SK-N-SH treated with all-trans-retinoic acid at 6 μM for 48 hours (cell line): ENCODE results near the gene TWIST1.
A peak's percentile ranks its signal among the peaks of the same experiment; 100 is the strongest.

ENCODE experiments used
- ATAC-seq: fragments of 200-7000 bp; cut with Tn5 transposase; 3 replicates; pipeline ENCODE4 v1.9.1; 2020; ENCODE audit warnings: mild to moderate bottlenecking, moderate library complexity
- ARNTL ChIP-seq: fragments of 450-650 bp; formaldehyde crosslinking; IDR thresholded peaks from 2 replicates; pipeline ENCODE4 v1.5.0; 2020; ENCODE audit warnings: low read depth, mild to moderate bottlenecking, moderate library complexity, borderline replicate concordance
- BACH2 ChIP-seq: fragments of 250-450 bp; sonication (Bioruptor Pico); IDR thresholded peaks from 2 replicates; pipeline ENCODE4 v1.9.0; 2021; ENCODE audit warnings: mild to moderate bottlenecking, borderline replicate concordance
- CREB5 ChIP-seq: fragments of 250-450 bp; sonication (Bioruptor Pico); IDR thresholded peaks from 2 replicates; pipeline ENCODE4 v1.5.1; 2020; ENCODE audit warnings: low read depth, mild to moderate bottlenecking, moderate library complexity
- CSDC2 ChIP-seq: fragments of 250-450 bp; sonication (Bioruptor Pico); IDR thresholded peaks from 2 replicates; pipeline ENCODE4 v1.5.0; 2020; ENCODE audit warnings: mild to moderate bottlenecking, moderate library complexity
- CSRNP3 ChIP-seq: fragments of 250-450 bp; sonication (Bioruptor Pico); IDR thresholded peaks from 2 replicates; pipeline ENCODE4 v1.5.1; 2021; ENCODE audit warnings: mild to moderate bottlenecking, moderate library complexity
- ESRRG ChIP-seq: fragments of 250-450 bp; sonication (Bioruptor Pico); IDR thresholded peaks from 2 replicates; pipeline ENCODE4 v1.6.1; 2021; ENCODE audit warnings: mild to moderate bottlenecking
- GLIS3 ChIP-seq: fragments of 250-450 bp; sonication (Bioruptor Pico); IDR thresholded peaks from 2 replicates; pipeline ENCODE4 v1.5.0; 2020; ENCODE audit warnings: mild to moderate bottlenecking, moderate library complexity
- ISL1 ChIP-seq: fragments of 250-450 bp; sonication (Bioruptor Pico); IDR thresholded peaks from 2 replicates; pipeline ENCODE4 v2.1.2; 2022; ENCODE audit warnings: mild to moderate bottlenecking, moderate library complexity
- OSR1 ChIP-seq: fragments of 250-450 bp; sonication (Bioruptor Pico); IDR thresholded peaks from 2 replicates; pipeline ENCODE4 v1.8.0; 2022; ENCODE audit warnings: moderate library complexity, mild to moderate bottlenecking, inconsistent platforms
- PATZ1 ChIP-seq: fragments of 250-450 bp; sonication (Bioruptor Pico); IDR thresholded peaks from 2 replicates; pipeline ENCODE4 v1.8.0; 2020; ENCODE audit warnings: mild to moderate bottlenecking, moderate library complexity, borderline replicate concordance
- PPARA ChIP-seq: fragments of 250-450 bp; sonication (Bioruptor Pico); IDR thresholded peaks from 2 replicates; pipeline ENCODE4 v1.5.0; 2020; ENCODE audit warnings: mild to moderate bottlenecking, borderline replicate concordance
- RARB ChIP-seq: fragments of 250-450 bp; sonication (Bioruptor Pico); IDR thresholded peaks from 2 replicates; pipeline ENCODE4 v1.8.0; 2021; ENCODE audit warnings: mild to moderate bottlenecking, moderate library complexity
- SNAI2 ChIP-seq: fragments of 250-450 bp; sonication (Bioruptor Pico); IDR thresholded peaks from 2 replicates; pipeline ENCODE4 v1.5.0; 2020; ENCODE audit warnings: mild to moderate bottlenecking, moderate library complexity
- TCF4 ChIP-seq: fragments of 250-450 bp; sonication (Bioruptor Pico); IDR thresholded peaks from 2 replicates; pipeline ENCODE4 v1.8.0; 2021; ENCODE audit warnings: mild to moderate bottlenecking, moderate library complexity, borderline replicate concordance
- TOX ChIP-seq: fragments of 250-450 bp; sonication (Bioruptor Pico); IDR thresholded peaks from 2 replicates; pipeline ENCODE4 v1.8.0; 2021; ENCODE audit warnings: mild to moderate bottlenecking, moderate library complexity, borderline replicate concordance
- TSHZ2 ChIP-seq: fragments of 250-450 bp; sonication (Bioruptor Pico); IDR thresholded peaks from 2 replicates; pipeline ENCODE4 v1.5.0; 2020; ENCODE audit warnings: mild to moderate bottlenecking, moderate library complexity
- ZC3H10 ChIP-seq: fragments of 250-450 bp; sonication (Bioruptor Pico); IDR thresholded peaks from 2 replicates; pipeline ENCODE4 v1.5.1; 2021; ENCODE audit warnings: mild to moderate bottlenecking, moderate library complexity
- ZFP30 ChIP-seq: fragments of 450-650 bp; formaldehyde crosslinking; IDR thresholded peaks from 2 replicates; pipeline ENCODE4 v1.5.0; 2022; ENCODE audit warnings: mild to moderate bottlenecking, moderate library complexity
- ZNF565 ChIP-seq: fragments of 450-650 bp; formaldehyde crosslinking; conservative IDR thresholded peaks from 2 replicates; pipeline ENCODE4 v1.5.0; 2020; ENCODE audit warnings: low read depth, mild to moderate bottlenecking, moderate library complexity
- ZNF70 ChIP-seq: fragments of 450-650 bp; formaldehyde crosslinking; IDR thresholded peaks from 2 replicates; pipeline ENCODE4 v1.5.0; 2020; ENCODE audit warnings: mild to moderate bottlenecking, moderate library complexity
- ZNF8 ChIP-seq: fragments of 450-650 bp; formaldehyde crosslinking; IDR thresholded peaks from 2 replicates; pipeline ENCODE4 v1.5.0; 2020; ENCODE audit warnings: mild to moderate bottlenecking, moderate library complexity

The TWIST1 gene

GRCh38 chr7:19117091-19117869 lies at the start of gene TWIST1:
TWIST1 (minus strand) TSS chr7:19117636; CDS start chr7:19117321, 315 bp downstream.
- TF ChIP-seq ARNTL (CRISPR knock-in tag) (no peak), PATZ1 (CRISPR knock-in tag) (peak; percentile 28; the same call in 1 of the 2 replicates), BACH2 (no peak), ZNF70 (CRISPR knock-in tag) (0 out of 2 replicates have a peak, but pooled peaks have one; percentile 36), TCF4 (CRISPR knock-in tag) (no peak), CSDC2 (CRISPR knock-in tag) (no peak), RARB (CRISPR knock-in tag) (no peak)
- ATAC-seq: peak; percentile 84

- TF ChIP-seq GLIS3 (CRISPR knock-in tag): no peak
- TF ChIP-seq TOX (CRISPR knock-in tag): no peak
- TF ChIP-seq ZFP30 (CRISPR knock-in tag): no peak
- no peak for TF ChIP-seq CSRNP3 (CRISPR knock-in tag)
- TF ChIP-seq ZNF565 (CRISPR knock-in tag): no peak
- TF ChIP-seq TCF4 (CRISPR knock-in tag): no peak
- TF ChIP-seq ZNF8 (CRISPR knock-in tag): no peak
- no peak for TF ChIP-seq CREB5 (CRISPR knock-in tag)
- TF ChIP-seq OSR1 (CRISPR knock-in tag): no peak
- no peak for TF ChIP-seq PATZ1 (CRISPR knock-in tag)
- no peak for TF ChIP-seq ISL1 (CRISPR knock-in tag)
- TF ChIP-seq BACH2: no peak
- TF ChIP-seq ESRRG: no peak
- TF ChIP-seq CSDC2 (CRISPR knock-in tag): no peak
- TF ChIP-seq SNAI2 (CRISPR knock-in tag): no peak
- no peak for TF ChIP-seq PPARA
- TF ChIP-seq ZNF70 (CRISPR knock-in tag): no peak
- no peak for TF ChIP-seq TSHZ2
- TF ChIP-seq ZC3H10 (CRISPR knock-in tag): no peak
- TF ChIP-seq ARNTL (CRISPR knock-in tag): no peak
- ATAC-seq: no peak
These were observed 44.2 kb upstream of the TWIST1 start for GRCh38 chr7:19161671-19162070.

GRCh38 chr7:19146699-19147098 lies 29.3 kb upstream of the TWIST1 start:
- no peak for ATAC-seq
- no peak for TF ChIP-seq CSRNP3 (CRISPR knock-in tag)
- no peak for TF ChIP-seq PATZ1 (CRISPR knock-in tag)
- TF ChIP-seq CREB5 (CRISPR knock-in tag): no peak
- no peak for TF ChIP-seq ISL1 (CRISPR knock-in tag)
- no peak for TF ChIP-seq CSDC2 (CRISPR knock-in tag)
- TF ChIP-seq OSR1 (CRISPR knock-in tag): no peak
